Urinary bladder (tissue), 4 donors: Measurements from ENCODE around the gene SF3A2. TPM values are rescaled to one million over a fixed set of nuclear protein-coding genes. Genes with fewer than 3 reads are reported as not detected.

Source experiments
- DNase-seq: peaks from one replicate; pipeline ENCODE4 v3.0.0-alpha.2; 2015; ENCODE audit errors: extremely low spot score
- H3K27ac ChIP-seq: one replicate; pipeline ENCODE4 v1.5.1; 2013; ENCODE audit warnings: low read depth, mild to moderate bottlenecking, moderate library complexity
- H3K36me3 ChIP-seq: one replicate; pipeline ENCODE4 v1.6.1; 2013; ENCODE audit warnings: mild to moderate bottlenecking, moderate library complexity; ENCODE audit not compliant: insufficient read depth
- H3K4me1 ChIP-seq: one replicate; pipeline ENCODE4 v1.6.1; 2013; ENCODE audit warnings: mild to moderate bottlenecking, moderate library complexity; ENCODE audit not compliant: insufficient read depth
- H3K4me3 ChIP-seq: one replicate; pipeline ENCODE4 v1.5.1; 2013; ENCODE audit warnings: low read depth, low read length
- WGBS: extraction: QIAGEN DNeasy Blood & Tissue Kit; methylation state at CpG from one replicate; pipeline ENCODE4 v1.1.7; 2013; 5-methylcytosine and 5-hydroxymethylcytosine counted together
- polyA plus RNA-seq: library from polyadenylated mRNA; stranded (reverse); fragments of 200-250 nt; gene quantifications from one replicate; pipeline ENCODE4 v1.2.3, GENCODE V29; 2013
- total RNA-seq: library from RNA; depleted of rRNA; stranded (reverse); fragments of >200 nt; gene quantifications from one replicate; pipeline ENCODE4 v1.2.3, GENCODE V29; 2014
- donor health status: healthy with polysubstance abuse.
- donor health status: healthy.

The SF3A2 gene
- total and polyA plus RNA-seq, 2 donors = 32.5 to 69.9 TPM

DNA sequence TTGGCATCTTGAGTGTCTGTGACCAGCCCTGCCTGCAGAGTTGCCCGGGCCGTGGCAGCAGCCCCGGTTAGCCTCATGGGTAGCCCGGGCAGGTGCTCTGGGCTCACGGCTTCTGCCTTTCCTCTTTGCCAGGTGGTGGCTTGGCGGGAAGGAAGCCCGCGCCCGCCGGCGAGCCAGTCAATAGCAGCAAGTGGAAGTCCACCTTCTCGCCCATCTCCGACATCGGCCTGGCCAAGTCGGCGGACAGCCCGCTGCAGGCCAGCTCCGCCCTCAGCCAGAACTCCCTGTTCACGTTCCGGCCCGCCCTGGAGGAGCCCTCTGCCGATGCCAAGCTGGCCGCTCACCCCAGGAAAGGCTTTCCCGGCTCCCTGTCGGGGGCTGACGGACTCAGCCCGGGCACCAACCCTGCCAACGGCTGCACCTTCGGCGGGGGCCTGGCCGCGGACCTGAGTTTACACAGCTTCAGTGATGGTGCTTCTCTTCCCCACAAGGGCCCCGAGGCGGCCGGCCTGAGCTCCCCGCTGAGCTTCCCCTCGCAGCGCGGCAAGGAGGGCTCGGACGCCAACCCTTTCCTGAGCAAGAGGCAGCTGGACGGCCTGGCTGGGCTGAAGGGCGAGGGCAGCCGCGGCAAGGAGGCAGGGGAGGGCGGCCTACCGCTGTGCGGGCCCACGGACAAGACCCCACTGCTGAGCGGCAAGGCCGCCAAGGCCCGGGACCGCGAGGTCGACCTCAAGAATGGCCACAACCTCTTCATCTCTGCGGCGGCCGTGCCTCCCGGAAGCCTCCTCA is 10.4 kb upstream of the SF3A2 start:
- H3K36me3 ChIP-seq = peaks cover 3% of the 10 kb centered on the region
- WGBS = 94% methylated on average over 59 of the region's 59 CpGs
- no peak for DNase-seq

DNA sequence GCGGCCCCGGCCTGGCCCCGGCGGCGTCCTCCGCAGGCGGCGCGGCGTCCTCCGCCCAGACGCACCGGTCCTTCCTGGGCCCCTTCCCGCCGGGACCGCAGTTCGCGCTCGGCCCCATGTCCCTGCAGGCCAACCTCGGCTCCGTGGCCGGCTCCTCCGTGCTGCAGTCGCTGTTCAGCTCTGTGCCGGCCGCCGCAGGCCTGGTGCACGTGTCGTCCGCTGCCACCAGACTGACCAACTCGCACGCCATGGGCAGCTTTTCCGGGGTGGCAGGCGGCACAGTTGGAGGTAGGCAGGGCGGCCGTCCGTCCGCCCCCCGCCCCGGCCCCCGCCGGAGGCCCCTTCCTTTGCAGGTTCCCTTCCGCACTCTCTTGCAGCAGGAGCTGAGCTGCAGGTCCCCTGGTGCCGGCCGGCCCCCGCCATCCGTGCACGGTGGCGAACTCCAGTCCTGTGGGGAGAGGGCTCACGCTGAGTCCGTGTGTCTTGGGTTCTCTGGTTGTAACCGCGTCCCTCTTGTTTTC is 9.7 kb upstream of the SF3A2 start:
- Histone ChIP-seq H3K4me3 (no peak overlapping the region), H3K27ac (no peak overlapping the region), H3K36me3 (peaks cover 3% of the 10 kb centered on the region), H3K4me1 (no peaks in the 10 kb centered on the region)
- no peak for DNase-seq
- 96% methylated on average over 53 of the region's 53 CpGs for WGBS

More for the DNA sequence above, 10.4 kb upstream of the SF3A2 start:
- Histone ChIP-seq H3K4me1 (no peaks in the 10 kb centered on the region), H3K4me3 (no peak overlapping the region), H3K27ac (no peak overlapping the region)

DNA sequence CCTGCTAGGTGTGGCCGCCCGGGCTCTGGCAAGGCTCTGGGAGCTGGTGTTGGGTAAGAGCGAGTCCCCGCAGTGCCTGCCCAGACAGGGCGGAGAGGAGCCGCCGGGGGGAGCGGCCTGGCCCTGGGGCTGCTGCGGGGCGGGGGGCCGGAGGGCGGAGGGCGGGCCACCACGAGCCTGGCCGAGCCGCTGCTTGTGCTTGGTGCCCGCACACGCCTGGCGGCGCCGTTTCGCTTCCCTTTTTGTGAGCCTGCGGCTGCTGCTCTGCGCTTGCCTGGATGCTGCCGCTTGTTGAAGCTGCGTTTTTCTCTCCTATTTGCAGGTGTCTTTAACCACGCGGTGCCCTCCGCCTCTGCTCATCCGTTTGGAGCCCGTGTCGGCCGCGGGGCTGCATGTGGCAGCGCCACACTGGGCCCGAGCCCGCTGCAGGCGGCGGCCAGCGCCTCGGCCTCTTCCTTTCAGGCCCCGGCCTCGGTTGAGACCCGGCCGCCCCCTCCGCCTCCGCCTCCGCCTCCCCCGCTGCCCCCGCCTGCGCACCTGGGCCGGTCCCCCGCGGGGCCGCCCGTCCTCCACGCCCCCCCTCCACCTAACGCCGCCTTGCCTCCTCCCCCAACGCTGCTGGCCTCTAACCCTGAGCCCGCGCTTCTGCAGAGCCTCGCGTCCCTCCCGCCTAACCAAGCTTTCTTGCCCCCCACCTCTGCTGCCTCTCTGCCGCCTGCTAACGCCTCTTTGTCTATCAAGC is 9.0 kb upstream of the SF3A2 start:
- WGBS = 91% methylated on average over 67 of the region's 67 CpGs
- DNase-seq = no peak

DNA sequence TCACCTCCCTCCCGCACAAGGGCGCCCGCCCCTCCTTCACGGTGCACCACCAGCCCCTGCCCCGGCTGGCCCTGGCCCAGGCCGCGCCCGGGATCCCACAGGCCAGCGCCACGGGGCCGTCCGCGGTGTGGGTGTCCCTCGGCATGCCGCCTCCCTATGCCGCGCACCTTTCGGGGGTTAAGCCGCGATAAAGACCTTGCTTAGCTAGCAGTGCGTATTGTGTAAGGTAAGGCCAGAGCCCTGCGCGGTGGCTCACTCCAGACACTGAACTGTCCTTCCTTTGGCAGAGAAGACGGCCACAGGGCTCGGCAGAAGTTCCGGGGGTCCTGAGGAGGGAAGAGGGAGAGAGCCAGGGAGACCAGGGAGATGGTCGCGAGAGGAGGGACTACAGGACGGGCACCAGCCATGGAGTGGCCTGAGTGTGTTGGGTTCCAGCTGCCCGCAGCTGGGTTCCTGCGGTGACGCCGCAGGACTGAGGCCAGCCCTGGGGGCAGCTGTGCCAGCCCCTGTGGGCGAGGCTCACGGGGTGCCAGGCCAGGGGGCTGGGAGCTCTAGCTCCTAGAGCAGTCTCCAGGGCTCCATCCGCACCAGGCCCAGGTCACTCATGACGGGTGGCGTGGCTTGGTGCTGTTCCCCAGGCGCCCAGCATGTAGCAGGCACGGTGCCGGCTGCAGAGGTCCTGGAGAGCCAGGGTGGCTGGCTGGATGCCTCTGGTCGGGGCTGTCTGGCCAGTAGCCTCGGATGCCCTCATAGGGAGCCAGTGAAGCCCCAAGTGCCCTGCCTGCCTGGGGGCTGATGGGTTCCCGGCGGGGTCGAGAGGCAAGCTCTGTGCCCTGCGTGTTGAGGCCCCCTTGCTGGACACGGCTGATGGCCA is 8.2 kb upstream of the SF3A2 start:
- no peaks in the 10 kb centered on the region for H3K4me1 ChIP-seq
- H3K36me3 ChIP-seq = peaks cover 3% of the 10 kb centered on the region
- H3K4me3 ChIP-seq = no peak overlapping the region
- WGBS = 94% methylated on average over 48 of the region's 48 CpGs
- H3K27ac ChIP-seq = no peak overlapping the region
- DNase-seq = no peak

More for the DNA sequence above, 9.0 kb upstream of the SF3A2 start:
- no peak overlapping the region for H3K27ac ChIP-seq
- H3K4me3 ChIP-seq = no peak overlapping the region
- H3K4me1 ChIP-seq = no peaks in the 10 kb centered on the region
- peaks cover 3% of the 10 kb centered on the region for H3K36me3 ChIP-seq

DNA sequence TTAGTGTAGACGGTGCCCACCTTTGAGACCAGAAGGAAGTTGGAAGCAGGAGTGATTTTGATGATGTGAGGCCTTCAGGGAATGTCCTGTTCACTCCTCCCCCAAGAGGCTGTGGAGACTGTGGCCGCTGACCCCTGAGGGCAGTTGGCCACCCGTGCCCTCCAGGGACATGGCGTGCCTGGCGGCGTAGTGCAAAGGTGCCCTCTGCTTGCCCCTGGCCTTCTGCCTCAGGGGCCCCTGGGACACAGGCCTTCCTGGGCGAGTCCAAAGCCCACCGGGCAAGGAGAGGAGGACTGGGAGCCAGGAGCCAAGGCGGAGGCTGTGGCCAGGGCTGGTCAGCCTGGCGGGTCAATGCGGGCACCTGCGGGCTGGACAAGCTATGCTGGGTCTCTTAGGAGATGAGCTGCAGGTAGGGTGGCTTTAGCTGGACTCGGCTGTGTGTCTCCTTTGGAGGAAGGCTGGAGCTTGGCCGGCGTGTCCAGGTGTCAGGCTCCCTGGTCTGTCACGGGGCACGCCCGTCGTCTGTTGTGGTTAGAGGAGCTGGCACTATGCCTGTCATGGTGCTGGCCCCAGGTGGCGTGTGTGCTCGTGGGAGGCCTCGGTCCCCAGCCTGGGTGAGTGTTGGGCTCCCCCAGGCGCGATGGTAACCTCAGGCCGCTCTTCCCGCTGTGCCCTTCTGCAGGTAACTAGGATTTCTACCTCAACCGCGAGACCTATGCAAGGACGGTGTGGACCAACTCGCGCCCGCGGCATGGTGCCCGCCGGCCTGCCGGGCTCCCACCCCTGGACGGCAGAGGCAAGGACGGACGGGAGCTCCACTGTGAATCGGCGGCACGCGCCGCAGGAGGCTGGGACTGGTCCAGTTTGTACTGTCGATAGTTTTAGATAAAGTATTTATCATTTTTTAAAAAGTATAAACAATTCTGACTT is 7.3 kb upstream of the SF3A2 start:
- Histone ChIP-seq H3K27ac (no peak overlapping the region), H3K36me3 (peaks cover 3% of the 10 kb centered on the region), H3K4me1 (no peaks in the 10 kb centered on the region), H3K4me3 (no peak overlapping the region)
- WGBS = 93% methylated on average over 45 of the region's 45 CpGs
- no peak for DNase-seq

- Histone ChIP-seq H3K4me1 (no peaks in the 10 kb centered on the region), H3K4me3 (no peak overlapping the region), H3K36me3 (peaks cover 3% of the 10 kb centered on the region), H3K27ac (no peak overlapping the region)
- no peak for DNase-seq
- WGBS = 92% methylated on average over 43 of the region's 43 CpGs
Measured at GRCh38 chr19:2230033-2230531, 6.5 kb upstream of the SF3A2 start.

- H3K4me1 ChIP-seq = no peaks in the 10 kb centered on the region
- H3K4me3 ChIP-seq = no peak overlapping the region
- peaks cover 3% of the 10 kb centered on the region for H3K36me3 ChIP-seq
- 74% methylated on average over 12 of the region's 12 CpGs for whole genome bisulfite sequencing
- no peak for DNase-seq
- H3K27ac ChIP-seq = no peak overlapping the region
Measured at GRCh38 chr19:2230807-2231533, 5.7 kb upstream of the SF3A2 start.

DNA sequence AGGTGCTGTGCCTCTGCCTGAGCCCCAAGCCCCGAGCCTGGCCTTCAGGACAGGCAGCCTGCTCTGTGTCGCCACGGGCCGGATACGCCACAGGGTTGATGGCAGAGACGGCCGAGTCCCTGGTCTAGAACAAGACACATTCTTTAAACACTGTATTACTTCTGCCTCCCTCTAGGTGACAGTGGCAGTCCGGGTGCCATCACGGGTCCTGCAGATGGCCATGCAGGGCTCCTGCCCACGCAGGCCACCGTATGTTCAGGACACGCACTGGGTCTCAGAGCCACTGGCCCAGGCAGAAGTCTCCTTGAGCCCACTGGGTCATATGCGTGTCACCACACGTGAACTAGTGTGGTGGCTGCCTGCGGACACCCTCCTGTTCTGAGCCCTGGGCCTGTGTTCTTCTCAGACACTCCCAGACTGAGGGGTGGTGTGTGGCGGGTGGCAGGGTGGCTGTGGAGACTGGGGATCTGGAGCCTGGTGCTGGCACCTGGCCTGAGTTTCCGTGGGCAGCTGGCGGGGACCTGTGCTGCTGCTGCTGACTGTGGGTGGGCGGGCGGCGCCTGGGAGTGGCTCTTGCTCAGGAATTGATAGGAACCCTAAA is 4.9 kb upstream of the SF3A2 start:
- H3K4me1 ChIP-seq = no peaks in the 10 kb centered on the region

GRCh38 chr19:2232286-2233151 is 4.1 kb upstream of the SF3A2 start:
- Histone ChIP-seq H3K27ac (no peak overlapping the region), H3K4me3 (no peak overlapping the region), H3K4me1 (no peaks in the 10 kb centered on the region), H3K36me3 (no peaks in the 10 kb centered on the region)
- DNase-seq = no peak
- 76% methylated on average over 30 of the region's 30 CpGs for WGBS

More for the DNA sequence above, 4.9 kb upstream of the SF3A2 start:
- no peak for DNase-seq
- 77% methylated on average over 21 of the region's 21 CpGs for WGBS
- H3K36me3 ChIP-seq = peaks cover under 1% of the 10 kb centered on the region
- H3K4me3 ChIP-seq = no peak overlapping the region
- H3K27ac ChIP-seq = no peak overlapping the region

- no peak overlapping the region for H3K4me3 ChIP-seq
- DNase-seq = no peak
- no peaks in the 10 kb centered on the region for H3K4me1 ChIP-seq
- no peak overlapping the region for H3K27ac ChIP-seq
- 91% methylated on average over 25 of the region's 25 CpGs for WGBS
- no peaks in the 10 kb centered on the region for H3K36me3 ChIP-seq
Measured at GRCh38 chr19:2233601-2234280, 2.9 kb upstream of the SF3A2 start.
